Spleen (tissue), 11 donors: ENCODE measurements around the gene GOLGA8A. TPM values are rescaled to one million over a fixed set of nuclear protein-coding genes. Genes with fewer than 3 reads are reported as not detected.

Source experiments
- DNase-seq: peaks from one replicate; pipeline ENCODE4 v3.0.0-alpha.2; 2020
- H3K27ac ChIP-seq, 8 donors: fragments of 200-600 bp; sonication (generic) in 7 of 8; 1 replicate in 4 of 8; 2 replicates in 4 of 8; pipeline versions ENCODE4 v1.5.0 to v1.8.0; 2016 to 2021; ENCODE audit warnings: inconsistent platforms in 4 of 8, mild to moderate bottlenecking in 4 of 8, moderate library complexity in 1 of 8
- H3K27me3 ChIP-seq, 7 donors: fragments of 200-600 bp; sonication (generic) in 6 of 7; replicated peaks in 1 of 7; 1 replicate in 4 of 7; 2 replicates in 3 of 7; pipeline versions ENCODE4 v1.5.0 to v1.8.0; 2016 to 2021; ENCODE audit warnings: inconsistent platforms in 3 of 7, mild to moderate bottlenecking in 1 of 7
- H3K36me3 ChIP-seq, 6 donors: fragments of 200-600 bp; sonication (generic) in 5 of 6; 1 replicate in 4 of 6; 2 replicates in 2 of 6; pipeline versions ENCODE4 v1.5.0 to v1.8.0; 2016 to 2021; ENCODE audit warnings: inconsistent platforms in 2 of 6
- H3K4me1 ChIP-seq, 6 donors: fragments of 200-600 bp; sonication (generic) in 5 of 6; 1 replicate in 3 of 6; 2 replicates in 3 of 6; pipeline versions ENCODE4 v1.5.0 to v1.8.0; 2016 to 2021; ENCODE audit warnings: inconsistent platforms in 3 of 6
- H3K4me3 ChIP-seq, 8 donors: fragments of 200-600 bp; sonication (generic) in 7 of 8; 1 replicate in 4 of 8; 2 replicates in 4 of 8; pipeline versions ENCODE4 v1.5.0 to v1.8.0; 2016 to 2021; ENCODE audit warnings: inconsistent platforms in 4 of 8, mild to moderate bottlenecking in 4 of 8, moderate library complexity in 2 of 8
- H3K9me3 ChIP-seq, 8 donors: fragments of 200-600 bp; sonication (generic) in 7 of 8; 1 replicate in 4 of 8; 2 replicates in 4 of 8; pipeline versions ENCODE4 v1.5.0 to v1.8.0; 2016 to 2021; ENCODE audit warnings: inconsistent platforms in 4 of 8
- CTCF ChIP-seq, 11 experiments: fragments of 200-600 bp in 7 of 11; fragments of 450-650 bp in 4 of 11; sonication (generic) in 4 of 11; IDR thresholded peaks in 8 of 11; conservative IDR thresholded peaks in 3 of 11; 1 replicate in 7 of 11; 2 replicates in 4 of 11; pipeline versions ENCODE4 v1.4.0 to v1.8.0; 2016 to 2021; ENCODE audit warnings: antibody characterized with exemption in 11 of 11, inconsistent platforms in 4 of 11, mild to moderate bottlenecking in 1 of 11
- POLR2A ChIP-seq, 3 donors: fragments of 450-650 bp; IDR thresholded peaks; one replicate each; pipeline ENCODE4 v1.5.1; 2017; ENCODE audit warnings: antibody characterized with exemption in 3 of 3, mild to moderate bottlenecking in 1 of 3
- POLR2AphosphoS5 ChIP-seq, 3 donors: sonication (generic); formaldehyde crosslinking; IDR thresholded peaks; one replicate each; pipeline ENCODE4 v1.5.1; 2017; ENCODE audit warnings: antibody characterized with exemption in 3 of 3
- WGBS, 5 donors: extraction: QIAGEN DNeasy Blood & Tissue Kit in 3 of 5; methylation state at CpG; one replicate each; pipeline versions ENCODE4 v1.1.5 to v1.1.7; 2013 to 2018; 5-methylcytosine and 5-hydroxymethylcytosine counted together
- intact Hi-C: fragments of 100-400 bp; cut with DNase I; formaldehyde crosslinking; loops from one replicate; pipeline ENCODE4 v1.15.0; 2023; ENCODE audit warnings: low total_unique reads
- polyA plus RNA-seq, 3 donors: library from polyadenylated mRNA; stranded (reverse); fragments of 200-250 nt; gene quantifications; one replicate each; pipeline ENCODE4 v1.2.1, GENCODE V29; 2013
- total RNA-seq, 7 donors: library from RNA; depleted of rRNA in 3 of 7; stranded (reverse); fragments of >200 nt in 3 of 7; fragmentation: NEBNext Ultra II Directional in 4 of 7; extraction: Animal tissue kit (Norgen Biotek cat#: 25700) in 4 of 7; gene quantifications; one replicate each; pipeline versions ENCODE4 v1.1.0 to v1.2.1, GENCODE V29; 2016 to 2021
- donor health status: healthy with polysubstance abuse.
- donor health status: DM: no; HTN: no; CAD: no; lungs with moderate emphysema.
- donor health status: DM: no; HTN: no; CAD: no.
- donor health status: Bipolar disorder and iron deficiency.
- donor health status: healthy.
- donor health status: DM: no; HTN: no; CAD: no.
- donor health status: DM: yes; HTN: yes; CAD: no.

Gene GOLGA8A
- total and polyA plus RNA-seq, 10 donors = 26.1 to 128 (median 85.3) TPM

GRCh38 chr15:34472947-34473346 is 35.3 kb upstream of the GOLGA8A start:
- H3K27me3 ChIP-seq = peaks cover 0 to 23% (median 0%) of the 10 kb centered on the region in 7 donors
- H3K9me3 ChIP-seq = no peaks in the 10 kb centered on the region
- no peak overlapping the region for H3K27ac ChIP-seq
- intact Hi-C loops = no loop called here
- DNase-seq = no peak
- no peaks in the 10 kb centered on the region for H3K36me3 ChIP-seq
- no peak overlapping the region for H3K4me3 ChIP-seq
- TF ChIP-seq POLR2A (IDR thresholded peaks at IDR 0.05) = no peak
- no peak for TF ChIP-seq POLR2AphosphoS5 (IDR thresholded peaks at IDR 0.05)
- no peaks in the 10 kb centered on the region for H3K4me1 ChIP-seq
- WGBS, 5 donors = 53 to 64% (median 60%) methylated on average over 2 of the region's 2 CpGs

- no peaks in the 10 kb centered on the region for H3K9me3 ChIP-seq
- intact Hi-C loops = no loop called here
- H3K27me3 ChIP-seq = peaks cover 0 to 10% (median 0%) of the 10 kb centered on the region in 7 donors
- TF ChIP-seq POLR2A (IDR thresholded peaks at IDR 0.05) (no peak), POLR2AphosphoS5 (IDR thresholded peaks at IDR 0.05) (no peak), CTCF (IDR thresholded peaks at IDR 0.05 in 8 of 11, conservative IDR thresholded peaks at IDR 0.05 in 3 of 11) (no peak)
- DNase-seq = no peak
- no peak overlapping the region for H3K27ac ChIP-seq
- WGBS, 5 donors = 39 to 59% (median 55%) methylated on average over 1 of the region's 1 CpG
- no peaks in the 10 kb centered on the region for H3K36me3 ChIP-seq
- H3K4me3 ChIP-seq = no peak overlapping the region
- no peaks in the 10 kb centered on the region for H3K4me1 ChIP-seq
These were observed 33.3 kb upstream of the GOLGA8A start for GRCh38 chr15:34470892-34471291.

- intact Hi-C loops = no loop called here
- Histone ChIP-seq H3K4me3 (no peak overlapping the region), H3K9me3 (no peaks in the 10 kb centered on the region), H3K27me3 (peaks cover 0 to 5% (median 0%) of the 10 kb centered on the region in 7 donors), H3K27ac (no peak overlapping the region), H3K36me3 (no peaks in the 10 kb centered on the region), H3K4me1 (no peaks in the 10 kb centered on the region)
- no peak for DNase-seq
- WGBS, 5 donors = 60 to 76% (median 66%) methylated on average over 3 of the region's 3 CpGs
- TF ChIP-seq POLR2AphosphoS5 (IDR thresholded peaks at IDR 0.05) (no peak), POLR2A (IDR thresholded peaks at IDR 0.05) (no peak), CTCF (IDR thresholded peaks at IDR 0.05 in 8 of 11, conservative IDR thresholded peaks at IDR 0.05 in 3 of 11) (no peak)
These were observed 32.5 kb upstream of the GOLGA8A start for GRCh38 chr15:34470091-34470490.

GRCh38 chr15:34461730-34462129 is 24.1 kb upstream of the GOLGA8A start:
- intact Hi-C loops = no loop called here
- 72 to 98% (median 91%) methylated on average over 1 of the region's 1 CpG for WGBS, 5 donors
- Histone ChIP-seq H3K4me1 (no peaks in the 10 kb centered on the region), H3K4me3 (no peak overlapping the region), H3K9me3 (no peaks in the 10 kb centered on the region), H3K27me3 (no peaks in the 10 kb centered on the region), H3K27ac (no peak overlapping the region), H3K36me3 (no peaks in the 10 kb centered on the region)
- no peak for DNase-seq
- TF ChIP-seq CTCF (IDR thresholded peaks at IDR 0.05 in 8 of 11, conservative IDR thresholded peaks at IDR 0.05 in 3 of 11) (no peak), POLR2A (IDR thresholded peaks at IDR 0.05) (no peak), POLR2AphosphoS5 (IDR thresholded peaks at IDR 0.05) (no peak)

- no peaks in the 10 kb centered on the region for H3K27me3 ChIP-seq
- DNase-seq = no peak
- no peak overlapping the region for H3K4me3 ChIP-seq
- H3K36me3 ChIP-seq = no peaks in the 10 kb centered on the region
- 84 to 96% (median 90%) methylated on average over 1 of the region's 1 CpG for WGBS, 5 donors
- no peak overlapping the region for H3K27ac ChIP-seq
- intact Hi-C loops = no loop called here
- TF ChIP-seq POLR2A (IDR thresholded peaks at IDR 0.05) (no peak), POLR2AphosphoS5 (IDR thresholded peaks at IDR 0.05) (no peak), CTCF (IDR thresholded peaks at IDR 0.05 in 8 of 11, conservative IDR thresholded peaks at IDR 0.05 in 3 of 11) (no peak)
- no peaks in the 10 kb centered on the region for H3K9me3 ChIP-seq
- H3K4me1 ChIP-seq = no peaks in the 10 kb centered on the region
These were observed 22.8 kb upstream of the GOLGA8A start for GRCh38 chr15:34460451-34460850.
